Progenitor cell of endocrine pancreas (in vitro differentiated cells): Measurements from ENCODE around the gene TOM1L2. TPM values are rescaled to one million over a fixed set of nuclear protein-coding genes. Genes with fewer than 3 reads are reported as not detected.

ENCODE experiments used
- DNase-seq: peaks from one replicate; pipeline ENCODE4 v3.0.0; 2021; ENCODE audit warnings: low spot score; ENCODE audit not compliant: unreplicated experiment
- H3K27ac Mint-ChIP-seq: 2 replicates; pipeline ENCODE4 v1.8.0; 2021; ENCODE audit warnings: mild to moderate bottlenecking, moderate library complexity, mixed read lengths
- H3K27me3 Mint-ChIP-seq: 2 replicates; pipeline ENCODE4 v1.8.0; 2021; ENCODE audit warnings: mixed read lengths
- H3K36me3 Mint-ChIP-seq: 2 replicates; pipeline ENCODE4 v1.8.0; 2022; ENCODE audit warnings: mixed read lengths; ENCODE audit not compliant: insufficient read depth
- H3K4me1 Mint-ChIP-seq: 2 replicates; pipeline ENCODE4 v1.8.0; 2021; ENCODE audit warnings: low read depth, mixed read lengths
- H3K4me3 Mint-ChIP-seq: 2 replicates; pipeline ENCODE4 v1.8.0; 2021; ENCODE audit warnings: low read depth, mild to moderate bottlenecking, moderate library complexity, mixed read lengths
- H3K9me3 Mint-ChIP-seq: 2 replicates; pipeline ENCODE4 v1.8.0; 2021; ENCODE audit warnings: low read depth, mixed read lengths
- CTCF ChIP-seq: fragments of 200-600 bp; sonication (generic); IDR thresholded peaks from one replicate; pipeline ENCODE4 v1.5.0; 2021; ENCODE audit warnings: antibody characterized with exemption, mild to moderate bottlenecking; ENCODE audit not compliant: unreplicated experiment
- total RNA-seq: library from RNA; stranded (reverse); gene quantifications from 2 replicates; pipeline ENCODE4 v1.2.1, GENCODE V29; 2021

TOM1L2 gene
- total RNA-seq, 1 donor from 2014 or later: 29.4 TPM

- H3K9me3 Mint-ChIP-seq: no peaks in the 10 kb centered on the region
- H3K36me3 Mint-ChIP-seq: peaks cover 8% of the 10 kb centered on the region
- no peak for TF ChIP-seq CTCF
- peaks cover 12% of the 10 kb centered on the region for H3K4me1 Mint-ChIP-seq
- no peak overlapping the region for H3K4me3 Mint-ChIP-seq
- DNase-seq: no peak
- peaks cover 1% of the 10 kb centered on the region for H3K27me3 Mint-ChIP-seq
- H3K27ac Mint-ChIP-seq: no peak overlapping the region
Observed at GRCh38 chr17:17813725-17814095, 158.5 kb downstream of the TOM1L2 start.

- peaks cover 13% of the 10 kb centered on the region for H3K4me1 Mint-ChIP-seq
- no peak for DNase-seq
- peaks cover 4% of the 10 kb centered on the region for H3K36me3 Mint-ChIP-seq
- TF ChIP-seq CTCF: no peak
- H3K27me3 Mint-ChIP-seq: peaks cover 3% of the 10 kb centered on the region
- no peak overlapping the region for H3K4me3 Mint-ChIP-seq
- H3K9me3 Mint-ChIP-seq: no peaks in the 10 kb centered on the region
- H3K27ac Mint-ChIP-seq: no peak overlapping the region
Observed at GRCh38 chr17:17813055-17813724, 159.0 kb downstream of the TOM1L2 start.

GRCh38 chr17:17812211-17813054 lies 159.8 kb downstream of the TOM1L2 start:
- Mint-ChIP-seq H3K4me3 (no peak overlapping the region), H3K27ac (peak overlapping the region; percentile 37), H3K4me1 (peaks cover 13% of the 10 kb centered on the region), H3K9me3 (no peaks in the 10 kb centered on the region), H3K27me3 (peaks cover 3% of the 10 kb centered on the region), H3K36me3 (peaks cover 7% of the 10 kb centered on the region)
- peak; percentile 100 for TF ChIP-seq CTCF
- peak; percentile 89 for DNase-seq

GRCh38 chr17:17811381-17812210 lies 160.6 kb downstream of the TOM1L2 start:
- H3K9me3 Mint-ChIP-seq: no peaks in the 10 kb centered on the region

More at GRCh38 chr17:17811381-17812210, 160.6 kb downstream of the TOM1L2 start:
- TF ChIP-seq CTCF: no peak
- Mint-ChIP-seq H3K4me3 (no peak overlapping the region), H3K36me3 (peaks cover 9% of the 10 kb centered on the region), H3K4me1 (peaks cover 13% of the 10 kb centered on the region), H3K27ac (peak overlapping the region; percentile 88), H3K27me3 (peaks cover 3% of the 10 kb centered on the region)
- no peak for DNase-seq
